Measurements from ENCODE around the gene ADARB1.

The ADARB1 gene

GRCh38 chr21:45064091-45064490 is 10.3 kb upstream of the ADARB1 start:
- TF ChIP-seq CTCF (IDR thresholded peaks at IDR 0.05; ENCODE audit: low read length) (no peak), EZH2 (IDR thresholded peaks at IDR 0.05; ENCODE audit: borderline replicate concordance, low read length) (no peak)
- Histone ChIP-seq H3F3A (ENCODE audit: insufficient read depth, low read length) (no peaks in the 10 kb centered on the region; the same call in 1 of the 2 replicates), H3K79me2 (ENCODE audit: insufficient read depth, low read length) (no peaks in the 10 kb centered on the region), H3K4me2 (ENCODE audit: low read length) (no peak overlapping the region), H3K9ac (ENCODE audit: low read length) (no peak overlapping the region), H3K4me3 (ENCODE audit: low read depth, low read length, poor library complexity, severe bottlenecking) (no peak overlapping the region), H3K9me3 (ENCODE audit: low read length) (no peaks in the 10 kb centered on the region), H3K36me3 (ENCODE audit: insufficient read depth, low read length) (no peaks in the 10 kb centered on the region), H3K4me1 (ENCODE audit: insufficient read depth, low read length, severe bottlenecking) (no peaks in the 10 kb centered on the region), H2AFZ (ENCODE audit: low read length) (no peak overlapping the region), H3K9me2 (ENCODE audit: low read depth, low read length) (no peaks in the 10 kb centered on the region), H3K27ac (ENCODE audit: low read depth, low read length, poor library complexity, severe bottlenecking) (no peak overlapping the region), H3K27me3 (ENCODE audit: insufficient read depth, low read length) (0 out of 2 replicates have a peak, but pooled peaks cover 6% of the 10 kb centered on the region), H4K20me1 (ENCODE audit: insufficient read depth, low read length) (no peaks in the 10 kb centered on the region)

- Histone ChIP-seq H3K79me2 (ENCODE audit: insufficient read depth, low read length) (no peaks in the 10 kb centered on the region), H3K9ac (ENCODE audit: low read length) (no peak overlapping the region), H3K4me3 (ENCODE audit: low read depth, low read length, poor library complexity, severe bottlenecking) (no peak overlapping the region), H3K9me2 (ENCODE audit: low read depth, low read length) (no peaks in the 10 kb centered on the region), H3K4me2 (ENCODE audit: low read length) (no peak overlapping the region), H2AFZ (ENCODE audit: low read length) (no peak overlapping the region), H3K9me3 (ENCODE audit: low read length) (no peaks in the 10 kb centered on the region), H4K20me1 (ENCODE audit: insufficient read depth, low read length) (no peaks in the 10 kb centered on the region), H3K36me3 (ENCODE audit: insufficient read depth, low read length) (no peaks in the 10 kb centered on the region), H3F3A (ENCODE audit: insufficient read depth, low read length) (no peaks in the 10 kb centered on the region; the same call in 1 of the 2 replicates), H3K27ac (ENCODE audit: low read depth, low read length, poor library complexity, severe bottlenecking) (no peak overlapping the region), H3K27me3 (ENCODE audit: insufficient read depth, low read length) (peaks cover 6% of the 10 kb centered on the region; the same call in 1 of the 2 replicates), H3K4me1 (ENCODE audit: insufficient read depth, low read length, severe bottlenecking) (no peaks in the 10 kb centered on the region)
- no peak for TF ChIP-seq EZH2 (IDR thresholded peaks at IDR 0.05; ENCODE audit: borderline replicate concordance, low read length)
- no peak for TF ChIP-seq CTCF (IDR thresholded peaks at IDR 0.05; ENCODE audit: low read length)
These were observed 9.6 kb upstream of the ADARB1 start for GRCh38 chr21:45064618-45065399.

- no peaks in the 10 kb centered on the region for H3K4me1 ChIP-seq (ENCODE audit: insufficient read depth, low read length, severe bottlenecking)
- no peaks in the 10 kb centered on the region; the same call in 1 of the 2 replicates for H3F3A ChIP-seq (ENCODE audit: insufficient read depth, low read length)
- no peaks in the 10 kb centered on the region for H3K9me3 ChIP-seq (ENCODE audit: low read length)
- no peak for TF ChIP-seq EZH2 (IDR thresholded peaks at IDR 0.05; ENCODE audit: borderline replicate concordance, low read length)
- no peak for TF ChIP-seq CTCF (IDR thresholded peaks at IDR 0.05; ENCODE audit: low read length)
- H3K27ac ChIP-seq (ENCODE audit: low read depth, low read length, poor library complexity, severe bottlenecking): no peak overlapping the region
- no peaks in the 10 kb centered on the region for H3K36me3 ChIP-seq (ENCODE audit: insufficient read depth, low read length)
- H2AFZ ChIP-seq (ENCODE audit: low read length): no peak overlapping the region
- H3K79me2 ChIP-seq (ENCODE audit: insufficient read depth, low read length): no peaks in the 10 kb centered on the region
- H3K9me2 ChIP-seq (ENCODE audit: low read depth, low read length): no peaks in the 10 kb centered on the region
- no peak overlapping the region for H3K4me3 ChIP-seq (ENCODE audit: low read depth, low read length, poor library complexity, severe bottlenecking)
- no peaks in the 10 kb centered on the region for H4K20me1 ChIP-seq (ENCODE audit: insufficient read depth, low read length)
- H3K4me2 ChIP-seq (ENCODE audit: low read length): no peak overlapping the region
- H3K9ac ChIP-seq (ENCODE audit: low read length): no peak overlapping the region
- H3K27me3 ChIP-seq (ENCODE audit: insufficient read depth, low read length): peaks cover 3% of the 10 kb centered on the region; the same call in 1 of the 2 replicates
These were observed 6.7 kb upstream of the ADARB1 start for GRCh38 chr21:45067462-45068285.

Measured in OCI-LY1 (cell line).